WERI-Rb-1 (cell line): Measurements from ENCODE around the gene CD276.

Source experiments
- DNase-seq: peaks from one replicate; pipeline ENCODE4 v3.0.0-alpha.2; 2020
- H3K27ac ChIP-seq: fragments of 250-450 bp; sonication (Bioruptor Pico); 2 replicates; pipeline ENCODE4 v1.5.1; 2020; ENCODE audit warnings: mild to moderate bottlenecking, moderate library complexity
- H3K27me3 ChIP-seq: fragments of 250-450 bp; sonication (Bioruptor Pico); 2 replicates; pipeline ENCODE4 v1.5.1; 2021; ENCODE audit warnings: mild to moderate bottlenecking, low read depth, moderate library complexity; ENCODE audit not compliant: insufficient read depth, severe bottlenecking
- H3K36me3 ChIP-seq: fragments of 250-450 bp; sonication (Bioruptor Pico); 2 replicates; pipeline ENCODE4 v1.5.1; 2020; ENCODE audit warnings: mild to moderate bottlenecking, moderate library complexity
- H3K4me3 ChIP-seq: 2 replicates; pipeline ENCODE4 v1.5.1; 2011; ENCODE audit warnings: low read depth, mild to moderate bottlenecking, control low read depth, low read length
- H3K9me3 ChIP-seq: fragments of 250-450 bp; sonication (Bioruptor Pico); 2 replicates; pipeline ENCODE4 v1.5.1; 2021; ENCODE audit warnings: mild to moderate bottlenecking, moderate library complexity; ENCODE audit not compliant: severe bottlenecking
- TF ChIP-seq, protein P1 (sequence below): IDR thresholded peaks from 2 replicates; pipeline ENCODE4 v1.5.1; 2011; ENCODE audit warnings: low read depth, mild to moderate bottlenecking, control low read depth, inconsistent platforms, low read length

The CD276 gene

DNA sequence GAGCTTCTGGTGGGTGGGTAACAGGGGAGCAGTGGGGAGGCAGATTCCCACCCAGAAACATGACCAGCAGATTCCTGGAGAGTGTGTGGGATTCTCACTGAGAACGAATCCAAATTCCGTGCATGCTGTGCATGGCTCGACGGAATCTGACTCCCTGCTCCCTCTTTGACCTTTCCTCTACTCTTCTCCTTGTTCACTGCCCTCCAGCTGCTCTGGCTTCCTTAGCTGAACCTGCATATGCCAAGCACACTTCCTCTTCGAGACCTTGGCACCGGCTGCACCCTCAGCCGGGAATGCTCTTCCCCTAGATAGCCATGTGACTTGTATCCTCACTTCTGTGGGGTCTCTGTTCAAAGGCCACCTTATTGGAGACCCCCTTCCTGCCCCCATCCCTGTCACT is 62.7 kb downstream of the CD276 start:
- no peak for DNase-seq
- no peaks in the 10 kb centered on the region for H3K9me3 ChIP-seq
- H3K27me3 ChIP-seq, result no peaks in the 10 kb centered on the region
- TF ChIP-seq, protein P1, sequence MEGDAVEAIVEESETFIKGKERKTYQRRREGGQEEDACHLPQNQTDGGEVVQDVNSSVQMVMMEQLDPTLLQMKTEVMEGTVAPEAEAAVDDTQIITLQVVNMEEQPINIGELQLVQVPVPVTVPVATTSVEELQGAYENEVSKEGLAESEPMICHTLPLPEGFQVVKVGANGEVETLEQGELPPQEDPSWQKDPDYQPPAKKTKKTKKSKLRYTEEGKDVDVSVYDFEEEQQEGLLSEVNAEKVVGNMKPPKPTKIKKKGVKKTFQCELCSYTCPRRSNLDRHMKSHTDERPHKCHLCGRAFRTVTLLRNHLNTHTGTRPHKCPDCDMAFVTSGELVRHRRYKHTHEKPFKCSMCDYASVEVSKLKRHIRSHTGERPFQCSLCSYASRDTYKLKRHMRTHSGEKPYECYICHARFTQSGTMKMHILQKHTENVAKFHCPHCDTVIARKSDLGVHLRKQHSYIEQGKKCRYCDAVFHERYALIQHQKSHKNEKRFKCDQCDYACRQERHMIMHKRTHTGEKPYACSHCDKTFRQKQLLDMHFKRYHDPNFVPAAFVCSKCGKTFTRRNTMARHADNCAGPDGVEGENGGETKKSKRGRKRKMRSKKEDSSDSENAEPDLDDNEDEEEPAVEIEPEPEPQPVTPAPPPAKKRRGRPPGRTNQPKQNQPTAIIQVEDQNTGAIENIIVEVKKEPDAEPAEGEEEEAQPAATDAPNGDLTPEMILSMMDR, result no peak
- H3K4me3 ChIP-seq, result no peak overlapping the region
- H3K36me3 ChIP-seq, result peaks cover 14% of the 10 kb centered on the region
- no peak overlapping the region for H3K27ac ChIP-seq

DNA sequence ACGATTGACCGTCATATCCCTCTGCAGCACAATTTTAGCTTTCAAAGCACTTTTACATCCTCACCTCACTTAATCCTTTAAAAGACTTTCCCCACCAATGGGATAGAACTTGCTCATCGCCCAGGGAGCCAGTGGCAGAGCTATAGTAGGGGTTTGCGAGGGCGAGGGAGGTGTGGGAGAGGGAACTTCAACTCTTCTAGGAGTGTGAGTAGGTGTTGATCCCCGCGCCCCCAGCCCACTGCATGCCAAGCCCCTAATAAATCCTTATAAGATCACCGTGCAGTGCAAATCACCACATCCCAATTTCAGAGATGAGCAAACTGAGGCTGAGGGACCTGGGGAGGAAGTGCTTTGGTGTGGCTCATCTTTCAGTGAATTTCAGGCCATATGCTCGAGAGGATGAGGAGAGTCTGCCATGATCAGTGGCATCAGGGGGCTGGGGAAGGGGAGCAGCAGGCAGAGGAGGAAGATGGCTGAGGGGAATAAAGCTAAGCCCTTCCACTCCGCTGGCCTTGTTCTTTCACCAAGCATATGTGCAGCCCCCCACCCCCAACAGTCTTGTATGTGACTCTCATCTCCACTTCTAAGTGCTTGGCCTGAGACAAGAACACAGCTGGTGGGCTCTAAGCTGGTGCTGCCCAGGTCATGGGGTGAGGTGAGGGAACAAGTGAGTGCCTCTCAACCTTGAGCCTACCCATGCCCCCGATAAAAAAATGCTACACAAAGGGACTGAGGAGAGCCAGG is 63.8 kb downstream of the CD276 start:
- H3K9me3 ChIP-seq, result no peaks in the 10 kb centered on the region
- H3K4me3 ChIP-seq, result no peak overlapping the region
- no peaks in the 10 kb centered on the region for H3K27me3 ChIP-seq

DNA sequence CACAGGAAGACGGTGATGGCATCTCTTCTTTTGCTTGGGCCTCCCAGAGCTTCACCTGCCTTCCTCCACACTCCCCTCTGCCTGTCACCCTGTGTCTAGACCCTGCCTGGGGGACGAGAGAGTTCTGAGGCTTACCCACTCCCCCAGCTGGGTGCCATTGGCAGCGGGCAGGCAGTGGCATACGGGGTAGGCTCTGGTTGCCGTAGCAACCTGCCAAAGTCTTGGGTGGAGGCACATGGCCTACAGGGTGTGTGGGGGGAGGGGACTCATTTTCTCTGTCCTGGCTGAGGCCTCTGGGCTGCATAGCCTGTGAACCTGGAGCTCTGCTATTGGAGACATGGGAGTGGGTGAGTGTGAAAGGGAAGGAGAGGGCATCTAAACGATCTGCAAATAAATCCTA is 64.5 kb downstream of the CD276 start:
- Histone ChIP-seq H3K9me3 (no peaks in the 10 kb centered on the region), H3K36me3 (peaks cover 11% of the 10 kb centered on the region), H3K27ac (peak overlapping the region; percentile 83), H3K27me3 (no peaks in the 10 kb centered on the region), H3K4me3 (no peak overlapping the region)
- TF ChIP-seq, protein P1, result no peak
- no peak for DNase-seq

More for the DNA sequence above, 63.8 kb downstream of the CD276 start:
- peak; percentile 87 for DNase-seq
- H3K36me3 ChIP-seq, result peaks cover 11% of the 10 kb centered on the region
- TF ChIP-seq, protein P1, result no peak
- peak overlapping the region; percentile 83 for H3K27ac ChIP-seq

DNA sequence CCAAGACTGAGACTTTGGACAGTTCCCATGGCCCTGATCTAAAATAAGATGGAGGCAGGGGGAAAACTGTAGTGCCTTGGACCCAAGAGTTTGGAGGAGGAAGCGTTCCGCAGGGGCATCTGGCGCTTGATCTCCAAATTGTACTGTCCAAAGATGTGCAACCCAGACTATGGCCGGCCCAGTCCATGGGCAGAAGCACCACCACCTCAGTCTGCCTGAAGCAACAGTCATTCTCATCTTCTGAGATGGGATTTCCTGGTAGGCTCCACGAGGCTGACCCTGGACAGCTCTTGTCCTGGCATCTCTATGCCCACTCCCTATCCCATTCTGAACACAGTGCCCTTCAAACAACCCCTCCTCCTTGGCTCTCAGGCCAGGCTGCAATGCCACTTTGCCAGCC is 65.3 kb downstream of the CD276 start:
- H3K27me3 ChIP-seq, result no peaks in the 10 kb centered on the region
- TF ChIP-seq, protein P1, result no peak
- H3K27ac ChIP-seq, result peak overlapping the region; percentile 83
- H3K36me3 ChIP-seq, result peaks cover 11% of the 10 kb centered on the region
- H3K4me3 ChIP-seq, result no peak overlapping the region
- DNase-seq, result no peak
- H3K9me3 ChIP-seq, result no peaks in the 10 kb centered on the region

DNA sequence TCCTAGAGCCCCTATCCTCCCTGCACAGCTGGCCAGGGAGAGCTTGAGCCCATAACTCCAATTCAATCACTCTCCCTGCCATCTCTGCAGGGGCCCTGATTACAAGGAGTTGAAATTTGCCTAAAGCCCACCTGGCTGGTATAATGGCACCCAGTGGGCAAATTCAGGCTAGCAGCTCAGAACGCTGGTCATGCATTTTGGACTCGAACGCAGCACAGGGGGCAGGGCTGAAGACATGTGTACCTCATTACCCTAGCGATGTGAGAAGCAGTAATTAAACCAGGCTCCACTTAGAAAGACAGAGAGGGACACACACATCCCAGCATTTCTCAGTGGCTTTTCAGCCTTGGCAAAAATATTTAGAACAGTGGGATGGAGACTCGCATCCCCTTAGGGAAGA is 65.8 kb downstream of the CD276 start:
- TF ChIP-seq, protein P1, result no peak
- H3K27me3 ChIP-seq, result no peaks in the 10 kb centered on the region
- peaks cover 11% of the 10 kb centered on the region for H3K36me3 ChIP-seq
- no peak overlapping the region for H3K4me3 ChIP-seq
- H3K27ac ChIP-seq, result peak overlapping the region; percentile 83
- H3K9me3 ChIP-seq, result no peaks in the 10 kb centered on the region
- no peak for DNase-seq

DNA sequence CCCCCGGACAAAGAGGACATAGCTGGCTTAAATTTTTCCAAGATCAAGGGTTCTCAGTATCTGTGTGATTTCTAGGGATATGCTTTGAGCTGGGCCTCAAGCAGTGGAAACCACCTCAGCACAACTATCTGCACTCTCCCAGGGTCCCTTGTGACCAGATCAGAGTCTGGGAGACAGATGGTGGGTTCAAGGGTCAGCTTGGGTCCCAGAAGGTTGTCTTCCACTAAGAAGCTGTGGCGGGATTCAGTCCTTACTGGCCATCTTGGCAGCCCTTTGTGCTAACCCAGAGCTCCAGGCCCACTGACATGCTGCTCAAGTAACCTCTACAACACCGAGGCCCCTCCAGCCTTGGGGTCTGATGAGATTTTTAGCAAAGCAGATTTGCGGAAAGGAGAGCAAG is 66.3 kb downstream of the CD276 start:
- Histone ChIP-seq H3K9me3 (no peaks in the 10 kb centered on the region), H3K36me3 (peaks cover 11% of the 10 kb centered on the region), H3K27me3 (no peaks in the 10 kb centered on the region), H3K27ac (peak overlapping the region; percentile 83), H3K4me3 (peak overlapping the region; percentile 76)
- TF ChIP-seq, protein P1, result no peak
- peak; percentile 80 for DNase-seq
